ENCODE data around the gene CNOT2. TPM values are rescaled to one million over a fixed set of nuclear protein-coding genes. Genes with fewer than 3 reads are reported as not detected.

CNOT2 gene
- total and polyA plus RNA-seq, 4 donors: 17.5 to 93.4 (median 49.0) TPM

- TF ChIP-seq JUND (IDR thresholded peaks at IDR 0.05) (no peak), FOXA1 (IDR thresholded peaks at IDR 0.05) (no peak), HNF4G (IDR thresholded peaks at IDR 0.05) (no peak), YY1 (IDR thresholded peaks at IDR 0.05) (no peak), RXRA (IDR thresholded peaks at IDR 0.05) (no peak), REST (IDR thresholded peaks at IDR 0.05) (no peak)
These were observed 64.6 kb downstream of the CNOT2 start (continued) for GRCh38 chr12:70307868-70308267.

- Histone ChIP-seq H3K27me3 (ENCODE audit: control insufficient read depth in 4 of 4, insufficient read depth in 4 of 4, low read length in 3 of 4) (no peaks in the 10 kb centered on the region), H3K9ac (ENCODE audit: low read depth in 1 of 2, low read length in 2 of 2) (no peak overlapping the region), H3K36me3 (ENCODE audit: control insufficient read depth in 4 of 4, insufficient read depth in 3 of 4, low read depth in 1 of 4, low read length in 3 of 4) (peaks cover 0 to 3% (median under 1%) of the 10 kb centered on the region in 4 donors), H3K27ac (ENCODE audit: low read depth in 1 of 2, low read length in 2 of 2) (no peak overlapping the region), H3K4me1 (ENCODE audit: control insufficient read depth in 4 of 4, insufficient read depth in 4 of 4, low read length in 3 of 4) (no peaks in the 10 kb centered on the region), H3K4me3 (ENCODE audit: low read depth in 1 of 3, low read length in 3 of 3) (no peak overlapping the region), H3K9me3 (ENCODE audit: control insufficient read depth in 4 of 4, low read length in 3 of 4) (no peaks in the 10 kb centered on the region)
- DNase-seq (ENCODE audit: low spot score): no peak
- WGBS: 97% methylated on average over 2 of the region's 2 CpGs
- no peak for TF ChIP-seq RAD21 (IDR thresholded peaks at IDR 0.05)
These were observed 66.1 kb downstream of the CNOT2 start for GRCh38 chr12:70309348-70309747.

- TF ChIP-seq, protein P1, sequence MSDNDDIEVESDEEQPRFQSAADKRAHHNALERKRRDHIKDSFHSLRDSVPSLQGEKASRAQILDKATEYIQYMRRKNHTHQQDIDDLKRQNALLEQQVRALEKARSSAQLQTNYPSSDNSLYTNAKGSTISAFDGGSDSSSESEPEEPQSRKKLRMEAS (IDR thresholded peaks at IDR 0.05): no peak
- TF ChIP-seq YY1 (IDR thresholded peaks at IDR 0.05) (no peak), NR2F2 (IDR thresholded peaks at IDR 0.05) (no peak), ZBTB33 (IDR thresholded peaks at IDR 0.05) (no peak)
- H3K27ac ChIP-seq (ENCODE audit: low read depth in 1 of 2, low read length in 2 of 2): no peak overlapping the region
- H3K4me1 ChIP-seq (ENCODE audit: control insufficient read depth in 4 of 4, insufficient read depth in 4 of 4, low read length in 3 of 4): no peaks in the 10 kb centered on the region
- no peaks in the 10 kb centered on the region for H3K9me3 ChIP-seq (ENCODE audit: control insufficient read depth in 4 of 4, low read length in 3 of 4)
- H3K9ac ChIP-seq (ENCODE audit: low read depth in 1 of 2, low read length in 2 of 2): no peak overlapping the region
- H3K36me3 ChIP-seq (ENCODE audit: control insufficient read depth in 4 of 4, insufficient read depth in 3 of 4, low read depth in 1 of 4, low read length in 3 of 4): peaks cover 0 to 3% (median 0%) of the 10 kb centered on the region in 4 donors
- H3K4me3 ChIP-seq (ENCODE audit: low read depth in 1 of 3, low read length in 3 of 3): no peak overlapping the region
- H3K27me3 ChIP-seq (ENCODE audit: control insufficient read depth in 4 of 4, insufficient read depth in 4 of 4, low read length in 3 of 4): no peaks in the 10 kb centered on the region
- no peak for DNase-seq (ENCODE audit: low spot score)
These were observed 70.9 kb downstream of the CNOT2 start for GRCh38 chr12:70314145-70314544.

DNA sequence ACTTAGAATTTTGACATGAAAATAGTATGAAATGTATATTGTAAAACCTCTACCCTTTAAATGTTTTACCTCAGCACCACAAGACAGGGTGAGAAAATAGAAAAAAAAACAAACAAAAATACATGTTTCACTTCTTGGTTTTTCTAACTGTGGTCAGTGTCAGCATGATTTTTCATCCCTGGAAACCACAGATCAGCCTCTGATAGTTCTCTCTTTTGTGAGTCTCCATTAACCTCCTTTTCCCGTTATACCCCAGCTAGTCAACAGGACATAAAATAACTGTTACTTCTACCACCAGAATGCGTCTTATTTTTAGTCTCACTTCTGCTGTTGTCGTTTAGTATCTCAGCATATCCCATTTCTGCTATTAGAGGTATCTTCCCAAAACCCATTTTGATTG is 74.5 kb downstream of the CNOT2 start:
- no peak overlapping the region for H3K4me3 ChIP-seq (ENCODE audit: low read depth in 1 of 3, low read length in 3 of 3)
- no peaks in the 10 kb centered on the region for H3K9me3 ChIP-seq (ENCODE audit: control insufficient read depth in 4 of 4, low read length in 3 of 4)
- H3K9ac ChIP-seq (ENCODE audit: low read depth in 1 of 2, low read length in 2 of 2): no peak overlapping the region
- peaks cover 0 to 2% (median 0%) of the 10 kb centered on the region in 4 donors for H3K4me1 ChIP-seq (ENCODE audit: control insufficient read depth in 4 of 4, insufficient read depth in 4 of 4, low read length in 3 of 4)
- no peaks in the 10 kb centered on the region for H3K27me3 ChIP-seq (ENCODE audit: control insufficient read depth in 4 of 4, insufficient read depth in 4 of 4, low read length in 3 of 4)
- no peak for DNase-seq (ENCODE audit: low spot score)
- WGBS: 83% methylated on average over 3 of the region's 3 CpGs
- peaks cover 0 to 9% (median under 1%) of the 10 kb centered on the region in 4 donors for H3K36me3 ChIP-seq (ENCODE audit: control insufficient read depth in 4 of 4, insufficient read depth in 3 of 4, low read depth in 1 of 4, low read length in 3 of 4)
- no peak for TF ChIP-seq ATF3 (IDR thresholded peaks at IDR 0.05)
- H3K27ac ChIP-seq (ENCODE audit: low read depth in 1 of 2, low read length in 2 of 2): no peak overlapping the region

Measured in liver (tissue), 9 donors.